Forelimb muscle (tissue), 1 donor: ENCODE measurements around the gene MKNK2. TPM values are rescaled to one million over a fixed set of nuclear protein-coding genes. Genes with fewer than 3 reads are reported as not detected.

ENCODE experiments used
- DNase-seq: peaks from one replicate; pipeline ENCODE4 v3.0.0-alpha.2; 2013; ENCODE audit warnings: low read depth
- polyA plus RNA-seq: library from polyadenylated mRNA; unstranded; fragments of 120-200 nt; gene quantifications from one replicate; pipeline ENCODE4 v1.2.1, GENCODE V29; 2013; ENCODE audit not compliant: insufficient read length

The MKNK2 gene
- polyA plus RNA-seq, 1 donor, result 95.0 TPM

DNA sequence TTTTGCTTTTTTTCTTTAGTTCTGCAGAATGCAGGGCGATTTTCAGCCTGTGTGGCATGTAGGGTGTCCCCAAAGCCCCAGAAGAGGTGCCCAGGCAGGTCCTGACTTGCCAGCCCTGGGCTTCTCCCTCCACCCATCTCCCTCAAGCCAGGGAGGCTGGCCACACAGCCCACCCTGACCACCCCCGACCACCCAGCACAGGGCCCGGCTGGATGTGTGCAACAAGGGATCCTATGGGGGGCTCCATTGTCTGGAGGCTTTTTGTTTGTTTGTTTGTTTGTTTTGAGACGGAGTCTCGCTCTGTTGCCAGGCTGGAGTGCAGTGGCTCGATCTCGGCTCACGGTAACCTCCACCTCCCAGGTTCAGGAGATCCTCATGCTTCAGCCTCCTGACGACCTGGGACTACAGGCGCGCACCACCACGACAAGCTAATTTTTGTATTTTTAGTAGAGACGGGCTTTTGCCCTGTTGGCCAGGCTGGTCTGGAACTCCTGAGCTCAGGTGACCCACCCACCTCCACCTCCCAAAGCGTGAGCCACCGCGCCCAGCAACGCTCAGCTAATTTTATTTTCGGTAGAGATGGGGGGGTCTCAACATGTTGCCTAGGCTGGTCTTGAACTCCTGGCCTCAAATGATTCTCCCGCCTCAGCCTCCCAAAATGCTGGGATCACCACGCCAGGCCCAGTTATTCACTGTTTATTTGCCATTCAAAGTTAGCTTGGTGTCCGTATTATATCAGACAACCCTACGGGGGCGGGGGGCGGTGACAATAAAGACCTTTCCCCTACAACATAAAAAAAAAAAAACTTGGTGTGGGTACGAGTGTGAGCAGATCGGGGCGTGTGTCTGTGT lies 7.8 kb upstream of the MKNK2 start:
- no peak for DNase-seq

- DNase-seq, result no peak
Measured at GRCh38 chr19:2057484-2058469, 6.7 kb upstream of the MKNK2 start.

DNA sequence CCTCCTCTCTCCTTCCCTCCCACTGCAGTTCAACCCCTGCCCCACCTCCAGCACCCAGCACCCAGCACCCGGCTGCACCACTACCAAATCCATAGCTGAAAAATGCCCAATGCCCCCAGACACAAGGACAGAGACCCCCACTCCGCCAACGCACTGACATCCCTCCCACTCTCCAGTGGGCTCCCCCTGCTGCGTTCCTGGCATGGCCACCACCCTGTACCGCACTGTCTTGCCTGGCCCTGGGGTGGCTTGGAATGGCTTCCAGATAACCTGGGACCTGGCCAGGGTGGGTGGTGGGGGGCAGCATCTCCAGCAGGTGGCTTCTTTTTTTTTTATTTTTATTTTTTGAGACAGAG lies 5.8 kb upstream of the MKNK2 start:
- DNase-seq, result no peak

DNA sequence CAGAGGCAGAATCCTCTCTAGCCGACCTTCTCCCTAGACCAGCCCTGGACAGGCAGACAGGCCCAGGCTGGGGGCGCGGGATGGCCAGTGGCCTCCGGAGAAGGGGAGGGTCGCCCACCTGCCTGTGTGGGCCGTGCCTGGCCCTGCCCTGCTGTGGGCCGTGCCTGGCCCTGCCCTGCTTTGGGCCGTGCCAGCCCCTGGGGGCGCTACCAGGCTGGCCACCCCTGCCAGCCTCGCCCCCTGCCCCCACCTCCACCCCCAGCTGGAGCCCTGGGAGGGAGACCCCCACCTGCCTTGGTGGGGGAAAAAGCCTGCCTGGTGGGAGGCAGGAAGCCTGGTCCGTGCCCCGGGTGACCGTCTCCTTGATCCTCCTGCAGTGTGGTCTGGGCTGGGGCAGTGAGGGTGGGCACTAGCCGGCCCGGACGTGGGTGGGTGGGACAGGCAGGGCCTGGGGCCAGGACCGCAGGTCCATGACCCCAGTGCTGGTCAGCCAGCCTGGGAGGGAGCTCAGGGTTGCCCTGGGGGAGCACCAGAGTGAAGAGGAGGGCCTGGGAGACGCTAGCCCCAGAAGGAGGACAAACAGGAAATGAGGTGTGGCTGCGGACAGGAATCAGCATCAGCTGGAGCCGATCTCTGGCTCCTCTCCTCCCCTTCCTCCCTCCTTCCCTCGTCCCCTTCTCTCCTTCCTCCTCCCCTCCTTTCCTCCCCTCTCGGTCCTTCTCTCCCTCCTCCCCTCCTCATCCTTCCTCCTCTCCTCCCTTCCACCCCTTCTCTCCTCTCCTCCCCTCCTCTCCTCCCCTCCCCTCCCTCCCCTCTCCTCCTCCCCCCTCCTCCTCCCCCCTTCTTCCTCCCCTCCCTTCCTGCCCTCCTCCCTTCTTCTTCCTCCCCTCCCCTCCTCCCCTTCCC lies 5.1 kb upstream of the MKNK2 start:
- DNase-seq, result peak; percentile 81

- no peak for DNase-seq
Measured at GRCh38 chr19:2054763-2055162, 3.7 kb upstream of the MKNK2 start.

GRCh38 chr19:2053601-2054389 lies 2.8 kb upstream of the MKNK2 start:
- no peak for DNase-seq

- DNase-seq, result no peak
Measured at GRCh38 chr19:2051773-2052704, 995 bp upstream of the MKNK2 start.

GRCh38 chr19:2050349-2050990 lies 574 bp downstream of the MKNK2 start:
- DNase-seq, result no peak

- DNase-seq, result no peak
Measured at GRCh38 chr19:2049741-2050348, 1.2 kb downstream of the MKNK2 start.

GRCh38 chr19:2048959-2049740 lies 1.9 kb downstream of the MKNK2 start:
- no peak for DNase-seq

DNA sequence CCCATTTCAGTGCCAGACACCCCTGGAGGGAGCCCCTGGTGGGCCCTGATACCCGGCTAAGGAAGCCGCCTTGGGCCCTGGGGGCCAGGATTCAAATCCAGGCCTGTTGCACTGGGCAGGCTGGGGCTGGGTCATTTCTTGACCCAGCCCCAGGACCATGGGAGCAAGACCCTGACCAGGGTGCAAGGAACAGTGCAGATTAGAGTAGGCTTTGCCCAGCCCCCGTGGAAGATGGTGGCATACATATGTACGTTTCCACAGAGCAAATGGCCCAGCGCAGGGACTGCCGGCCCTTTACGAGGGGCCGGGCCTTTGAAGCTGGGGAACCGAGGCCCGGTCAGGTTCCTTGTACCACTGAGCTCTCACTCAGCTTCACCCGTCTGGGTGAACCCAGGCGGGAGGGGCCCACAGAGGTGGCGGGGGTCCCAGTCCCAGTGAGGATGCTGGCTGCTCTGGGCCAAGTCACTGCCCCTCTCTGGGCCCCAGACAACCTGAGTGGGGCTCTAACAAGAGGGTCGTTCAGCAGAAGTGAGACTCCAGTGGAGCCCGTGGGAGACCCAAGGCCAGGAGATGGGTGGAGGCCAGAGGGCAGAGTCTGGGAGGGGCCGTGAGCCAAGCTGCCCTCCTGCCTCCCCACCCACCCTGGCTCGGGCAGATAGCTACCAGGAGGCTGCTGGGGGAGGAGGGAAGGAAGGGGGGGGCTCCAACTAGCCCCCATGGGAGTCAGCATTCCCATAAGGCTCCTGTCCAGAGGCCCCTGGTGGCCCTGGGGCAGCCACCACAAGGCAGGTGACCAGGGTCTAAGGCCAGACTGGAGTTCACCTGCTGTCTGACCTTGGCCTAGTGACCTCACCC lies 2.7 kb downstream of the MKNK2 start:
- DNase-seq, result no peak

GRCh38 chr19:2047449-2048103 lies 3.5 kb downstream of the MKNK2 start:
- DNase-seq, result no peak

- no peak for DNase-seq
Measured at GRCh38 chr19:2047076-2047448, 4.0 kb downstream of the MKNK2 start.

- no peak for DNase-seq
Measured at GRCh38 chr19:2046046-2046907, 4.8 kb downstream of the MKNK2 start.

DNA sequence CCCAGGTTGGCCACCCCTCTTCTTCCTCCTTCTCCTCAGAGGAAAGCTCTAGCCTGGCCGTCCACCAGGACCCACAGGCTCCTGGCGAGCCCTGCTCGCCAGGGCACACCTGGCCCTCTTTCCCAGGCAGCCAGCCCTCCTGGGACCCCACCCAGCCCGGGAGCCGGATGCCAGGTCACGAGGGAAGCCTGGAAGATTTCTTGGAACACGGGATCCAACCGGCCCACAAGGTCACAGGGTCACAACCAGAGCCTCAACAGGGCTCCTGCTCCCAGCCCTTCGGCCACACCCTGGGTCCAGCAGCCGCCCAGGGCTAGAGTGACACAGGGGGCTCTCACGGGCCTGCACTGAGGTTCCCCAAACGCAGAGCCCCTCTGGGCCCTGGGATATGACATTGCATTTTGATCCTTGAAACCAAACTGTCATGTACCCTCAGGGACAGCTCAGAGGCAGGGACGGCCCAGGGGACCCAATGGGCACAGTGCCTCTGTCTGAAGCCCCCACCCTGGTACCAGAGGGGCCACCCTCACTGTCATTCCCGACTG lies 5.5 kb downstream of the MKNK2 start:
- no peak for DNase-seq
